Astrocyte (in vitro differentiated cells and primary cell): ENCODE results near the gene CYP26C1. TPM values are rescaled to one million over a fixed set of nuclear protein-coding genes. Genes with fewer than 3 reads are reported as not detected.

ENCODE experiments used
- DNase-seq: peaks from one replicate; pipeline ENCODE4 v3.0.0-alpha.2; 2010; ENCODE audit warnings: low read depth
- FAIRE-seq: peaks from 2 replicates; lab custom pipeline; 2011; peaks lifted over from hg19 to GRCh38; lab: Jason Lieb, UNC
- H2AFZ ChIP-seq: 2 replicates; pipeline ENCODE4 v1.6.0; 2012; ENCODE audit warnings: low read depth, low read length, inconsistent platforms
- H3K27ac ChIP-seq: 2 replicates; pipeline ENCODE4 v1.5.1; 2011; ENCODE audit warnings: low read depth, low read length, inconsistent platforms
- H3K27me3 ChIP-seq: 2 replicates; pipeline ENCODE4 v1.6.0; 2011; ENCODE audit warnings: low read length, inconsistent platforms; ENCODE audit not compliant: insufficient read depth
- H3K36me3 ChIP-seq: 2 replicates; pipeline ENCODE4 v1.5.1; 2011; ENCODE audit warnings: low read length, inconsistent platforms; ENCODE audit not compliant: insufficient read depth
- H3K4me1 ChIP-seq: 2 replicates; pipeline ENCODE4 v1.5.1; 2011; ENCODE audit warnings: low read length, inconsistent platforms; ENCODE audit not compliant: insufficient read depth
- H3K4me2 ChIP-seq: 2 replicates; pipeline ENCODE4 v1.6.0; 2012; ENCODE audit warnings: low read length, inconsistent platforms
- H3K4me3 ChIP-seq: 2 replicates; pipeline ENCODE4 v1.5.1; 2011; ENCODE audit warnings: low read depth, mild to moderate bottlenecking, low read length, inconsistent platforms; ENCODE audit not compliant: insufficient read depth
- H3K79me2 ChIP-seq: 2 replicates; pipeline ENCODE4 v1.6.0; 2012; ENCODE audit warnings: mild to moderate bottlenecking, low read length, inconsistent platforms; ENCODE audit not compliant: insufficient read depth
- H3K9ac ChIP-seq: 2 replicates; pipeline ENCODE4 v1.6.0; 2012; ENCODE audit warnings: mild to moderate bottlenecking, low read length, inconsistent platforms
- H3K9me3 ChIP-seq: 2 replicates; pipeline ENCODE4 v1.5.1; 2012; ENCODE audit warnings: low read depth, mild to moderate bottlenecking, low read length, inconsistent platforms; ENCODE audit not compliant: insufficient read depth
- H4K20me1 ChIP-seq: 2 replicates; pipeline ENCODE4 v1.6.0; 2012; ENCODE audit warnings: low read length, inconsistent platforms; ENCODE audit not compliant: insufficient read depth
- H3K27ac Mint-ChIP-seq: one replicate; pipeline ENCODE4 v1.8.0; 2021; ENCODE audit warnings: mild to moderate bottlenecking, mixed read lengths; ENCODE audit not compliant: unreplicated experiment
- H3K27me3 Mint-ChIP-seq: one replicate; pipeline ENCODE4 v1.8.0; 2021; ENCODE audit warnings: low read depth, mixed read lengths; ENCODE audit not compliant: unreplicated experiment
- H3K36me3 Mint-ChIP-seq: one replicate; pipeline ENCODE4 v1.8.0; 2021; ENCODE audit warnings: low read depth, mixed read lengths; ENCODE audit not compliant: unreplicated experiment
- H3K4me1 Mint-ChIP-seq: one replicate; pipeline ENCODE4 v1.8.0; 2021; ENCODE audit warnings: low read depth, mixed read lengths; ENCODE audit not compliant: unreplicated experiment
- H3K4me3 Mint-ChIP-seq: one replicate; pipeline ENCODE4 v1.8.0; 2021; ENCODE audit warnings: mild to moderate bottlenecking, moderate library complexity, mixed read lengths; ENCODE audit not compliant: unreplicated experiment
- H3K9me3 Mint-ChIP-seq: one replicate; pipeline ENCODE4 v1.8.0; 2021; ENCODE audit warnings: mild to moderate bottlenecking, mixed read lengths; ENCODE audit not compliant: unreplicated experiment
- EZH2 ChIP-seq: IDR thresholded peaks from 2 replicates; pipeline ENCODE4 v1.6.1; 2012; ENCODE audit warnings: mild to moderate bottlenecking, low read length, inconsistent platforms; ENCODE audit not compliant: insufficient read depth
- total RNA-seq: library from RNA; stranded (reverse); gene quantifications from 2 replicates; pipeline ENCODE4 v1.2.1, GENCODE V29; 2021
- TF ChIP-seq, protein P1 (sequence below): IDR thresholded peaks from 2 replicates; pipeline ENCODE4 v1.5.1; 2011; ENCODE audit warnings: low read depth, mild to moderate bottlenecking, inconsistent platforms, low read length, moderate library complexity; ENCODE audit not compliant: insufficient read depth

The CYP26C1 gene
- total RNA-seq, 1 donor from 2014 or later: not detected

DNA sequence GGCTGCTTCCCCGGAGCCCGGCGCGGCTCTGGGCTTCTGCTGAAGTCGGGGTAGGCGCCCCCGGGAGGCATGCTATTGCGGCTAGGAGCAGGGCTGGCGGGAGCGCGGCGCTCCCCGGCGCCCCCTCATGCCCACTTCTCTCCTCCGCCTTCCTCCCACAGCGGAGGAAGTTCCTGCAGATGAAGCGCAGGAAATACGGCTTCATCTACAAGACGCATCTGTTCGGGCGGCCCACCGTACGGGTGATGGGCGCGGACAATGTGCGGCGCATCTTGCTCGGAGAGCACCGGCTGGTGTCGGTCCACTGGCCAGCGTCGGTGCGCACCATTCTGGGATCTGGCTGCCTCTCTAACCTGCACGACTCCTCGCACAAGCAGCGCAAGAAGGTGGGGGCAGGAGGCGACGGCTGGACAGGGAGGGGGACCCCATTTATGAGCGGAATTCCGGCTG is 13.6 kb downstream of the CYP26C1 start:
- H3K9me3 Mint-ChIP-seq: peaks cover 5% of the 10 kb centered on the region
- Histone ChIP-seq H3K9me3 (no peaks in the 10 kb centered on the region), H3K4me2 (peak overlapping the region; percentile 60), H3K27ac (no peak overlapping the region), H3K36me3 (no peaks in the 10 kb centered on the region), H2AFZ (peak overlapping the region; percentile 26), H3K4me1 (peaks cover 20% of the 10 kb centered on the region), H3K9ac (no peak overlapping the region), H4K20me1 (no peaks in the 10 kb centered on the region), H3K4me3 (no peak overlapping the region), H3K27me3 (peaks cover 79% of the 10 kb centered on the region), H3K79me2 (no peaks in the 10 kb centered on the region)
- peak overlapping the region; percentile 47 for H3K27ac Mint-ChIP-seq
- DNase-seq (no peak), FAIRE-seq (no peak)
- peaks cover 77% of the 10 kb centered on the region for H3K27me3 Mint-ChIP-seq
- H3K4me1 Mint-ChIP-seq: peaks cover 11% of the 10 kb centered on the region
- TF ChIP-seq, protein P1, sequence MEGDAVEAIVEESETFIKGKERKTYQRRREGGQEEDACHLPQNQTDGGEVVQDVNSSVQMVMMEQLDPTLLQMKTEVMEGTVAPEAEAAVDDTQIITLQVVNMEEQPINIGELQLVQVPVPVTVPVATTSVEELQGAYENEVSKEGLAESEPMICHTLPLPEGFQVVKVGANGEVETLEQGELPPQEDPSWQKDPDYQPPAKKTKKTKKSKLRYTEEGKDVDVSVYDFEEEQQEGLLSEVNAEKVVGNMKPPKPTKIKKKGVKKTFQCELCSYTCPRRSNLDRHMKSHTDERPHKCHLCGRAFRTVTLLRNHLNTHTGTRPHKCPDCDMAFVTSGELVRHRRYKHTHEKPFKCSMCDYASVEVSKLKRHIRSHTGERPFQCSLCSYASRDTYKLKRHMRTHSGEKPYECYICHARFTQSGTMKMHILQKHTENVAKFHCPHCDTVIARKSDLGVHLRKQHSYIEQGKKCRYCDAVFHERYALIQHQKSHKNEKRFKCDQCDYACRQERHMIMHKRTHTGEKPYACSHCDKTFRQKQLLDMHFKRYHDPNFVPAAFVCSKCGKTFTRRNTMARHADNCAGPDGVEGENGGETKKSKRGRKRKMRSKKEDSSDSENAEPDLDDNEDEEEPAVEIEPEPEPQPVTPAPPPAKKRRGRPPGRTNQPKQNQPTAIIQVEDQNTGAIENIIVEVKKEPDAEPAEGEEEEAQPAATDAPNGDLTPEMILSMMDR: no peak
- TF ChIP-seq EZH2: no peak
- H3K4me3 Mint-ChIP-seq: peak overlapping the region; percentile 74
- H3K36me3 Mint-ChIP-seq: peaks cover 3% of the 10 kb centered on the region

DNA sequence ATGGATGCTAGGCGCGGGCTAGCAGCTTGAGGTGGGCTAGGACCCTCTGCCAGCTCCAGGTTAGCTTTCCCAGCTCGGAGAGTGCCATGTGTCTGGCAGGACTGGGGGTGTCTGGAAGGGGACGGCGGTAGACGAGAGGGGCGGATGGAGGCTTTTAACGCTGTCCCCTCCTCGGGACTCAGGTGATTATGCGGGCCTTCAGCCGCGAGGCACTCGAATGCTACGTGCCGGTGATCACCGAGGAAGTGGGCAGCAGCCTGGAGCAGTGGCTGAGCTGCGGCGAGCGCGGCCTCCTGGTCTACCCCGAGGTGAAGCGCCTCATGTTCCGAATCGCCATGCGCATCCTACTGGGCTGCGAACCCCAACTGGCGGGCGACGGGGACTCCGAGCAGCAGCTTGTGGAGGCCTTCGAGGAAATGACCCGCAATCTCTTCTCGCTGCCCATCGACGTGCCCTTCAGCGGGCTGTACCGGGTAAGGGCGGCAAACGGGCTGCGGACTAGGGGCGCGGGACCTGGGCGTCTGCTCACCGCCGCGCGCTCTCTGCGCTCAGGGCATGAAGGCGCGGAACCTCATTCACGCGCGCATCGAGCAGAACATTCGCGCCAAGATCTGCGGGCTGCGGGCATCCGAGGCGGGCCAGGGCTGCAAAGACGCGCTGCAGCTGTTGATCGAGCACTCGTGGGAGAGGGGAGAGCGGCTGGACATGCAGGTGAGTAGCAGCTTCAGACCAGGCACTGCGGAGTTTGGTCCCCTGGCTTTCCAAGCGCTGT is 14.2 kb downstream of the CYP26C1 start:
- Mint-ChIP-seq H3K9me3 (peaks cover 5% of the 10 kb centered on the region), H3K4me3 (no peak overlapping the region), H3K27me3 (peaks cover 79% of the 10 kb centered on the region), H3K36me3 (peaks cover 3% of the 10 kb centered on the region), H3K4me1 (peaks cover 12% of the 10 kb centered on the region), H3K27ac (peak overlapping the region; percentile 47)
- Histone ChIP-seq H3K4me2 (peak overlapping the region; percentile 60), H3K27me3 (peaks cover 81% of the 10 kb centered on the region), H4K20me1 (no peaks in the 10 kb centered on the region), H3K4me1 (peaks cover 20% of the 10 kb centered on the region), H3K79me2 (no peaks in the 10 kb centered on the region), H3K9ac (no peak overlapping the region), H3K4me3 (no peak overlapping the region), H3K9me3 (no peaks in the 10 kb centered on the region), H3K27ac (no peak overlapping the region), H3K36me3 (no peaks in the 10 kb centered on the region), H2AFZ (peak overlapping the region; percentile 26)
- DNase-seq (no peak), FAIRE-seq (no peak)
- TF ChIP-seq, protein P1: no peak
- TF ChIP-seq EZH2: peak; percentile 97
